Measurements from ENCODE around the gene SSR2. TPM values are rescaled to one million over a fixed set of nuclear protein-coding genes. Genes with fewer than 3 reads are reported as not detected.

Gene SSR2
- total RNA-seq, 1 experiment from 2014 or later, result 198 TPM

- Mint-ChIP-seq H3K4me3 (ENCODE audit: unreplicated experiment) (no peak overlapping the region), H3K27me3 (ENCODE audit: insufficient read depth, unreplicated experiment) (no peaks in the 10 kb centered on the region), H3K4me1 (ENCODE audit: low read depth, unreplicated experiment) (peaks cover 10% of the 10 kb centered on the region), H3K27ac (ENCODE audit: unreplicated experiment) (no peak overlapping the region), H3K9me3 (ENCODE audit: unreplicated experiment) (no peaks in the 10 kb centered on the region), H3K36me3 (ENCODE audit: insufficient read depth, unreplicated experiment) (peaks cover 7% of the 10 kb centered on the region)
- no peak for DNase-seq
- POLR2A ChIA-PET, result no interaction called here
- Histone ChIP-seq H3K36me3 (ENCODE audit: control insufficient read depth, insufficient read depth, low read length) (no peaks in the 10 kb centered on the region), H3K9me3 (no peaks in the 10 kb centered on the region), H3K4me1 (peaks cover 7% of the 10 kb centered on the region), H3K27me3 (replicated peaks; ENCODE audit: control insufficient read depth, insufficient read depth, low read length) (no peaks in the 10 kb centered on the region; the same call in 1 of the 2 replicates), H3K4me3 (ENCODE audit: low read depth, low read length) (no peak overlapping the region)
- no TSS peak for BruUV-seq (replicated peaks)
- intact Hi-C loops (cut with micrococcal nuclease; ENCODE audit: unreplicated experiment), result no loop called here
- CTCF ChIA-PET, result no interaction called here
- no peak for TF ChIP-seq CTCF (IDR thresholded peaks at IDR 0.05; ENCODE audit: insufficient read depth in 1 of 2, low read depth in 1 of 2, low read length in 1 of 2, severe bottlenecking in 1 of 2, unreplicated experiment in 1 of 2)
Observed at GRCh38 chr1:156002188-156002911, 18.4 kb downstream of the SSR2 start.

DNA sequence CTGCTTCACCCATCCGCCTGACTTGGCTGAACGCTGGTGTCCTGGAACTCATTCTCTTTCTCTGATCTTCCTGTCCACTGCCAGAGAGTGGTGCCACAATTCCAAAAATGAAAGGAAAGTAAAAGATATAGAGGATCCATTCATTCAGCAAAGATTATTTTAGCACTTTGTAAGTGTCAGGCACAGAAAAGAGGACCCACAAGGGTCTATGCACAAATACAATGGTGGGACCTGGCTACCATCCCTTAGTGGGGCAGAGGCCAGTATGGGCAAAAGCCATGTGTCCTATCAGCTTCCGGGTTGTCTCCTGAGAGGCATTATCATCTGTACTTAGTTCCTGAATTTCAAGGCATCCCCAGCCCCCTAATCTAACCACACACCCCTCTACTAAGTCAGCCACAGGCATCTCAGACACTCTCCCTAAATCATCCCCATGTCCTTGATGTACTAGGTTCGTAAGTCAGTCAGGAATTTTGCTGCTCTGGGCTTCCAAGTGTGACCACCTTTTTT is 19.0 kb downstream of the SSR2 start:
- intact Hi-C loops (cut with micrococcal nuclease; ENCODE audit: unreplicated experiment), result no loop called here
- Histone ChIP-seq H3K27me3 (replicated peaks; ENCODE audit: control insufficient read depth, insufficient read depth, low read length) (no peaks in the 10 kb centered on the region; the same call in 1 of the 2 replicates), H3K9me3 (no peaks in the 10 kb centered on the region), H3K4me3 (ENCODE audit: low read depth, low read length) (no peak overlapping the region), H3K4me1 (peaks cover 7% of the 10 kb centered on the region), H3K36me3 (ENCODE audit: control insufficient read depth, insufficient read depth, low read length) (no peaks in the 10 kb centered on the region)
- Mint-ChIP-seq H3K4me3 (ENCODE audit: unreplicated experiment) (no peak overlapping the region), H3K4me1 (ENCODE audit: low read depth, unreplicated experiment) (peaks cover 10% of the 10 kb centered on the region), H3K27ac (ENCODE audit: unreplicated experiment) (no peak overlapping the region), H3K27me3 (ENCODE audit: insufficient read depth, unreplicated experiment) (no peaks in the 10 kb centered on the region), H3K9me3 (ENCODE audit: unreplicated experiment) (no peaks in the 10 kb centered on the region), H3K36me3 (ENCODE audit: insufficient read depth, unreplicated experiment) (peaks cover under 1% of the 10 kb centered on the region)
- no TSS peak for BruUV-seq (replicated peaks)
- TF ChIP-seq CTCF (IDR thresholded peaks at IDR 0.05; ENCODE audit: insufficient read depth in 1 of 2, low read depth in 1 of 2, low read length in 1 of 2, severe bottlenecking in 1 of 2, unreplicated experiment in 1 of 2), result no peak
- no peak for DNase-seq
- POLR2A ChIA-PET, result no interaction called here
- CTCF ChIA-PET, result no interaction called here

GRCh38 chr1:156001021-156001661 is 19.6 kb downstream of the SSR2 start:
- CTCF ChIA-PET, result no interaction called here
- Histone ChIP-seq H3K9me3 (no peaks in the 10 kb centered on the region), H3K4me3 (ENCODE audit: low read depth, low read length) (no peak overlapping the region), H3K36me3 (ENCODE audit: control insufficient read depth, insufficient read depth, low read length) (no peaks in the 10 kb centered on the region), H3K27me3 (replicated peaks; ENCODE audit: control insufficient read depth, insufficient read depth, low read length) (no peaks in the 10 kb centered on the region; the same call in 1 of the 2 replicates), H3K4me1 (peaks cover 8% of the 10 kb centered on the region)
- BruUV-seq (replicated peaks), result no TSS peak
- POLR2A ChIA-PET, result no interaction called here
- no peak for TF ChIP-seq CTCF (IDR thresholded peaks at IDR 0.05; ENCODE audit: insufficient read depth in 1 of 2, low read depth in 1 of 2, low read length in 1 of 2, severe bottlenecking in 1 of 2, unreplicated experiment in 1 of 2)
- Mint-ChIP-seq H3K9me3 (ENCODE audit: unreplicated experiment) (no peaks in the 10 kb centered on the region), H3K27ac (ENCODE audit: unreplicated experiment) (no peak overlapping the region), H3K4me3 (ENCODE audit: unreplicated experiment) (no peak overlapping the region), H3K27me3 (ENCODE audit: insufficient read depth, unreplicated experiment) (no peaks in the 10 kb centered on the region), H3K36me3 (ENCODE audit: insufficient read depth, unreplicated experiment) (no peaks in the 10 kb centered on the region), H3K4me1 (ENCODE audit: low read depth, unreplicated experiment) (peaks cover 10% of the 10 kb centered on the region)
- no peak for DNase-seq
- intact Hi-C loops (cut with micrococcal nuclease; ENCODE audit: unreplicated experiment), result no loop called here

Data from Caco-2 (cell line).